H9 (cell line): ENCODE results near the gene PRSS21. TPM values are rescaled to one million over a fixed set of nuclear protein-coding genes. Genes with fewer than 3 reads are reported as not detected.

Source experiments
- DNase-seq: peaks from one replicate; pipeline ENCODE4 v3.0.0-alpha.2; 2017
- H2AFZ ChIP-seq: one replicate; pipeline ENCODE4 v1.6.1; 2013; ENCODE audit warnings: mild to moderate bottlenecking, low read length, control low read depth, moderate library complexity
- H2AK5ac ChIP-seq: 2 replicates; pipeline ENCODE4 v1.6.1; 2013; ENCODE audit warnings: low read length, control low read depth, mixed read lengths; ENCODE audit not compliant: insufficient read length
- H2BK120ac ChIP-seq: one replicate; pipeline ENCODE4 v1.6.1; 2013; ENCODE audit warnings: low read depth, mild to moderate bottlenecking, low read length, control low read depth, inconsistent platforms; ENCODE audit not compliant: poor library complexity, severe bottlenecking
- H2BK12ac ChIP-seq: 2 replicates; pipeline ENCODE4 v1.6.1; 2013; ENCODE audit warnings: low read length, control low read depth, mixed read lengths, low read depth; ENCODE audit not compliant: insufficient read length
- H2BK15ac ChIP-seq: 2 replicates; pipeline ENCODE4 v1.6.1; 2013; ENCODE audit warnings: low read depth, low read length, control low read depth
- H2BK20ac ChIP-seq: one replicate; pipeline ENCODE4 v1.6.1; 2013; ENCODE audit warnings: low read depth, mild to moderate bottlenecking, low read length, control low read depth, inconsistent platforms; ENCODE audit not compliant: poor library complexity, severe bottlenecking
- H2BK5ac ChIP-seq: 2 replicates; pipeline ENCODE4 v1.6.1; 2013; ENCODE audit warnings: low read length, control low read depth, mixed read lengths; ENCODE audit not compliant: insufficient read length
- H3K14ac ChIP-seq: 2 replicates; pipeline ENCODE4 v1.6.1; 2013; ENCODE audit warnings: low read length, control low read depth; ENCODE audit not compliant: insufficient read depth
- H3K18ac ChIP-seq: 2 replicates; pipeline ENCODE4 v1.6.1; 2013; ENCODE audit warnings: low read depth, mild to moderate bottlenecking, mixed read lengths, low read length, control low read depth; ENCODE audit not compliant: insufficient read length
- H3K23ac ChIP-seq: 2 replicates; pipeline ENCODE4 v1.6.1; 2013; ENCODE audit warnings: low read length, control low read depth, mixed read lengths, low read depth; ENCODE audit not compliant: insufficient read length
- H3K23me2 ChIP-seq: 2 replicates; pipeline ENCODE4 v1.6.1; 2013; ENCODE audit warnings: low read depth, mild to moderate bottlenecking, mixed read lengths, low read length, control low read depth; ENCODE audit not compliant: insufficient read length, poor library complexity, severe bottlenecking
- H3K27ac ChIP-seq: 2 replicates; pipeline ENCODE4 v1.5.1; 2013; ENCODE audit warnings: low read length, control low read depth, mixed read lengths, low read depth; ENCODE audit not compliant: insufficient read length
- H3K27me3 ChIP-seq: 2 replicates; pipeline ENCODE4 v1.6.1; 2013; ENCODE audit warnings: low read length, control low read depth, inconsistent platforms; ENCODE audit not compliant: insufficient read depth
- H3K4ac ChIP-seq: 2 replicates; pipeline ENCODE4 v1.6.1; 2013; ENCODE audit warnings: low read depth, mild to moderate bottlenecking, control low read depth, inconsistent platforms, low read length, moderate library complexity
- H3K4me1 ChIP-seq: 2 replicates; pipeline ENCODE4 v1.6.1; 2013; ENCODE audit warnings: low read length, control low read depth, inconsistent platforms; ENCODE audit not compliant: insufficient read depth
- H3K4me2 ChIP-seq: 2 replicates; pipeline ENCODE4 v1.6.1; 2013; ENCODE audit warnings: low read length, control low read depth, mixed read lengths; ENCODE audit not compliant: insufficient read length, insufficient read depth
- H3K56ac ChIP-seq: 2 replicates; pipeline ENCODE4 v1.6.1; 2013; ENCODE audit warnings: low read depth, mild to moderate bottlenecking, mixed read lengths, low read length, control low read depth; ENCODE audit not compliant: insufficient read length
- H3K79me1 ChIP-seq: 2 replicates; pipeline ENCODE4 v1.6.1; 2013; ENCODE audit warnings: low read depth, mild to moderate bottlenecking, moderate library complexity, low read length, control low read depth, inconsistent platforms; ENCODE audit not compliant: insufficient read depth, poor library complexity, severe bottlenecking
- H3K79me2 ChIP-seq: 2 replicates; pipeline ENCODE4 v1.6.1; 2013; ENCODE audit warnings: low read length, control low read depth, inconsistent platforms; ENCODE audit not compliant: insufficient read depth
- H3K9ac ChIP-seq: 2 replicates; pipeline ENCODE4 v1.6.1; 2013; ENCODE audit warnings: low read length, control low read depth, mixed read lengths; ENCODE audit not compliant: insufficient read length; ENCODE audit errors: extremely low read depth
- H3K9me3 ChIP-seq: one replicate; pipeline ENCODE4 v1.6.1; 2013; ENCODE audit warnings: low read depth, low read length, inconsistent platforms; ENCODE audit not compliant: control insufficient read depth
- H3T11ph ChIP-seq: one replicate; pipeline ENCODE4 v1.6.1; 2013; ENCODE audit warnings: mild to moderate bottlenecking, low read length, control low read depth, inconsistent platforms
- H4K20me1 ChIP-seq: one replicate; pipeline ENCODE4 v1.6.1; 2013; ENCODE audit not compliant: control insufficient read depth, insufficient read length, insufficient read depth
- H4K5ac ChIP-seq: 2 replicates; pipeline ENCODE4 v1.6.1; 2013; ENCODE audit warnings: low read depth, mild to moderate bottlenecking, mixed read lengths, low read length, control low read depth; ENCODE audit not compliant: insufficient read length
- H4K8ac ChIP-seq: replicated peaks from 2 replicates; pipeline ENCODE4 v1.6.1; 2013; ENCODE audit warnings: low read length, control low read depth, mixed read lengths, low read depth; ENCODE audit not compliant: insufficient read length
- H4K91ac ChIP-seq: 2 replicates; pipeline ENCODE4 v1.6.1; 2013; ENCODE audit warnings: low read depth, mild to moderate bottlenecking, moderate library complexity, mixed read lengths, low read length, control low read depth; ENCODE audit not compliant: insufficient read length
- H3K27ac Mint-ChIP-seq, 3 experiments: 2 replicates in 2 of 3; 3 replicates in 1 of 3; pipeline ENCODE4 v1.8.0; 2020 to 2021; ENCODE audit warnings: mixed read lengths in 3 of 3, mild to moderate bottlenecking in 1 of 3, moderate library complexity in 1 of 3
- H3K27me3 Mint-ChIP-seq: 2 replicates; pipeline ENCODE4 v1.8.0; 2021; ENCODE audit warnings: low read depth, mild to moderate bottlenecking, moderate library complexity, mixed read lengths
- H3K36me3 Mint-ChIP-seq, 3 experiments: 2 replicates in 2 of 3; 3 replicates in 1 of 3; pipeline ENCODE4 v1.8.0; 2020 to 2021; ENCODE audit warnings: low read depth in 3 of 3, mixed read lengths in 3 of 3; ENCODE audit not compliant: insufficient read depth in 1 of 3
- H3K4me1 Mint-ChIP-seq, 2 experiments: 2 replicates each; pipeline ENCODE4 v1.8.0; 2020; ENCODE audit warnings: mixed read lengths in 2 of 2
- H3K4me3 Mint-ChIP-seq, 2 experiments: 2 replicates in 1 of 2; 3 replicates in 1 of 2; pipeline ENCODE4 v1.8.0; 2020 to 2021; ENCODE audit warnings: mild to moderate bottlenecking in 2 of 2, mixed read lengths in 2 of 2, moderate library complexity in 1 of 2
- H3K9me3 Mint-ChIP-seq, 2 experiments: 2 replicates in 1 of 2; 3 replicates in 1 of 2; pipeline ENCODE4 v1.8.0; 2020; ENCODE audit warnings: mild to moderate bottlenecking in 2 of 2, mixed read lengths in 2 of 2, moderate library complexity in 1 of 2
- WGBS: extraction: QIAGEN DNeasy Blood & Tissue Kit; methylation state at CpG from one replicate; pipeline ENCODE4 v1.1.7; 2013; ENCODE audit warnings: missing lambda C conversion rate, low lambda C conversion rate, mixed read lengths; ENCODE audit not compliant: insufficient read length; ENCODE audit errors: extremely low coverage; 5-methylcytosine and 5-hydroxymethylcytosine counted together
- total RNA-seq: library from RNA; stranded (reverse); gene quantifications from 2 replicates; pipeline ENCODE4 v1.2.1, GENCODE V29; 2021
- TF ChIP-seq, protein P1 (sequence below): fragments of 200-600 bp; sonication (generic); conservative IDR thresholded peaks from 3 replicates; pipeline ENCODE4 v1.8.0; 2021; ENCODE audit warnings: antibody characterized with exemption, mild to moderate bottlenecking

The PRSS21 gene
- total RNA-seq, 1 experiment from 2014 or later: not detected

DNA sequence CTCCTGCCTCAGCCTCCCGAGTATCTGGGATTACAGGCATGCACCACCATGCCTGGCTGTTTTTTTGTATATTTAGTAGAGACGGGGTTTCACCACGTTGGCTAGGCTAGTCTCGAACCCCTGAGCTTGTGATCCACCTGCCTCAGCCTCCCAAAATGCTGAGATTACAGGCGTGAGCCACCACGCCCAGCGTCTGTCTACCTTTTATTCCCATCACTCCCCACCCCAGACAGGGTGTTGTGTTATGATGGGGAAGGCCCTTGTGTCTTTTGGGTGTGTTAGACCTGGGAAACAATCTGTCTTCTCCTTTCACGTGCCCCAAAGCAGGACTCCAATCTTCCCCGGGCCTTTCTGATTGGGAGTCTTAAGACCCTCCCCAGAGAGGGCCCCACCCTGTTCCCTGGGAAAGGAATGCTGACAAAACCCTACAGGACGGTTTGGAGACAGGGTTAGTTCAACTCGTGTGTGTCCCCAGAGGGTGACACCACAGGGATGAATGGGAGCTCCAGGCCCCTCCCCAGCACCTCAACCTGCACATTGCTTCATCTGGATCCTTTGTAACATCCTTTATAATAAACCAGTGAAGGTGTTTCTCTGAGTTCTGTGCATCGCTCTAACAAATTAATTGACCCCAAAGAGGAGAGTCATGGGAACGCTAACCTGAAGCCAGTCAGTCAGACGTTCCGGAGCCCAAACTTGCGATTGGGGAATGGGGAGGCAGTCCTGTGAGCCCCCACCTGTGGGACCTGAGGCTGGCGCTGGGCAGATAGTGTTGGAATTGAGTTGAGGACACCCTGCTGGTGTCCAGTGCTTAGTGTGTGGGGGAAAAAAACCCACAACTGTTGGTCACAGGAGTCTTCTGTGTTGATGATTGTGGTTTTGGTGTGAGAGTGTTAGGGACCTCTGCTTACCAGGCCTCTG is 36.8 kb upstream of the PRSS21 start:
- H3K23ac ChIP-seq: no peak overlapping the region
- no peak overlapping the region for H3K4me2 ChIP-seq
- H3K4me1 ChIP-seq: no peaks in the 10 kb centered on the region
- H3K4me3 Mint-ChIP-seq: peak overlapping the region in 1 of 2 experiments; percentile 61; a peak in 3 of 5 replicates
- H3K79me2 ChIP-seq: peaks cover 9% of the 10 kb centered on the region; the same call in 1 of the 2 replicates
- H3K56ac ChIP-seq: no peak overlapping the region
- no peak overlapping the region for H3K27ac ChIP-seq
- no peak overlapping the region for H2BK120ac ChIP-seq
- no peak overlapping the region for H2AFZ ChIP-seq
- no peak overlapping the region for H4K5ac ChIP-seq
- no CpG with 5 or more reads among the region's 17 CpGs for WGBS
- peaks cover 0 to 3% of the 10 kb centered on the region in 2 experiments; a peak in 2 of 5 replicates for H3K9me3 Mint-ChIP-seq
- H3K27me3 Mint-ChIP-seq: peaks cover 3% of the 10 kb centered on the region
- H3K27ac Mint-ChIP-seq: peak overlapping the region; percentile 16 to 72 (median 31); a peak in 4 of 7 replicates
- peak; percentile 30 for DNase-seq
- H3K9ac ChIP-seq: no peak overlapping the region
- no peak overlapping the region for H3K18ac ChIP-seq
- no peaks in the 10 kb centered on the region for H3K27me3 ChIP-seq
- no peak overlapping the region for H2AK5ac ChIP-seq
- H3K36me3 Mint-ChIP-seq: peaks cover 3 to 17% (median 8%) of the 10 kb centered on the region in 3 experiments; a peak in 6 of 7 replicates
- H4K8ac ChIP-seq: no peak overlapping the region
- TF ChIP-seq, protein P1, sequence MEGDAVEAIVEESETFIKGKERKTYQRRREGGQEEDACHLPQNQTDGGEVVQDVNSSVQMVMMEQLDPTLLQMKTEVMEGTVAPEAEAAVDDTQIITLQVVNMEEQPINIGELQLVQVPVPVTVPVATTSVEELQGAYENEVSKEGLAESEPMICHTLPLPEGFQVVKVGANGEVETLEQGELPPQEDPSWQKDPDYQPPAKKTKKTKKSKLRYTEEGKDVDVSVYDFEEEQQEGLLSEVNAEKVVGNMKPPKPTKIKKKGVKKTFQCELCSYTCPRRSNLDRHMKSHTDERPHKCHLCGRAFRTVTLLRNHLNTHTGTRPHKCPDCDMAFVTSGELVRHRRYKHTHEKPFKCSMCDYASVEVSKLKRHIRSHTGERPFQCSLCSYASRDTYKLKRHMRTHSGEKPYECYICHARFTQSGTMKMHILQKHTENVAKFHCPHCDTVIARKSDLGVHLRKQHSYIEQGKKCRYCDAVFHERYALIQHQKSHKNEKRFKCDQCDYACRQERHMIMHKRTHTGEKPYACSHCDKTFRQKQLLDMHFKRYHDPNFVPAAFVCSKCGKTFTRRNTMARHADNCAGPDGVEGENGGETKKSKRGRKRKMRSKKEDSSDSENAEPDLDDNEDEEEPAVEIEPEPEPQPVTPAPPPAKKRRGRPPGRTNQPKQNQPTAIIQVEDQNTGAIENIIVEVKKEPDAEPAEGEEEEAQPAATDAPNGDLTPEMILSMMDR: no peak
- H2BK5ac ChIP-seq: no peak overlapping the region
- H4K20me1 ChIP-seq: no peaks in the 10 kb centered on the region
- H2BK20ac ChIP-seq: no peak overlapping the region
- H3K23me2 ChIP-seq: peaks cover 14% of the 10 kb centered on the region
- H2BK12ac ChIP-seq: no peak overlapping the region
- peaks cover 6% of the 10 kb centered on the region for H3K79me1 ChIP-seq
- H3K4ac ChIP-seq: no peak overlapping the region
- no peaks in the 10 kb centered on the region for H3K9me3 ChIP-seq
- H4K91ac ChIP-seq: no peak overlapping the region
- no peak overlapping the region for H3K14ac ChIP-seq
- H3T11ph ChIP-seq: no peak overlapping the region
- no peak overlapping the region for H2BK15ac ChIP-seq
- peaks cover 18 to 32% of the 10 kb centered on the region in 2 experiments for H3K4me1 Mint-ChIP-seq
